Esophagus (tissue), 2 donors: ENCODE results near the gene DCAF4. TPM values are rescaled to one million over a fixed set of nuclear protein-coding genes. Genes with fewer than 3 reads are reported as not detected.

ENCODE experiments used
- H3K27ac ChIP-seq, 2 donors: one replicate each; pipeline ENCODE4 v1.5.1; 2013; ENCODE audit warnings: low read depth in 2 of 2, mild to moderate bottlenecking in 2 of 2, inconsistent platforms in 1 of 2, low read length in 1 of 2, moderate library complexity in 1 of 2
- H3K27me3 ChIP-seq, 2 donors: one replicate each; pipeline ENCODE4 v1.6.1; 2013; ENCODE audit warnings: low read length in 2 of 2, control low read depth in 1 of 2, mild to moderate bottlenecking in 1 of 2; ENCODE audit not compliant: insufficient read depth in 2 of 2, control insufficient read depth in 1 of 2
- H3K36me3 ChIP-seq, 2 donors: one replicate each; pipeline ENCODE4 v1.6.1; 2013; ENCODE audit warnings: low read length in 1 of 2; ENCODE audit not compliant: control insufficient read depth in 2 of 2, insufficient read depth in 2 of 2
- H3K4me1 ChIP-seq, 2 donors: one replicate each; pipeline ENCODE4 v1.6.1; 2013; ENCODE audit warnings: low read length in 1 of 2; ENCODE audit not compliant: control insufficient read depth in 2 of 2, insufficient read depth in 2 of 2
- H3K4me3 ChIP-seq, 2 donors: one replicate each; pipeline ENCODE4 v1.5.1; 2013; ENCODE audit warnings: low read length in 2 of 2, mild to moderate bottlenecking in 2 of 2, low read depth in 1 of 2, moderate library complexity in 1 of 2
- H3K9me3 ChIP-seq, 2 donors: one replicate each; pipeline ENCODE4 v1.6.1; 2013; ENCODE audit warnings: mild to moderate bottlenecking in 2 of 2, low read depth in 1 of 2, low read length in 1 of 2, moderate library complexity in 1 of 2; ENCODE audit not compliant: control insufficient read depth in 2 of 2, insufficient read depth in 1 of 2
- WGBS, 2 donors: extraction: QIAGEN DNeasy Blood & Tissue Kit; methylation state at CpG; one replicate each; pipeline ENCODE4 v1.1.7; 2013; 5-methylcytosine and 5-hydroxymethylcytosine counted together
- polyA plus RNA-seq, 2 donors: library from polyadenylated mRNA; stranded (reverse); fragments of 200-250 nt; gene quantifications; one replicate each; pipeline ENCODE4 v1.2.3, GENCODE V29; 2013
- donor health status: healthy with polysubstance abuse.
- donor health status: Bipolar disorder and iron deficiency.

DCAF4 gene
- polyA plus RNA-seq, 2 donors = 5.6 to 7.5 TPM

DNA sequence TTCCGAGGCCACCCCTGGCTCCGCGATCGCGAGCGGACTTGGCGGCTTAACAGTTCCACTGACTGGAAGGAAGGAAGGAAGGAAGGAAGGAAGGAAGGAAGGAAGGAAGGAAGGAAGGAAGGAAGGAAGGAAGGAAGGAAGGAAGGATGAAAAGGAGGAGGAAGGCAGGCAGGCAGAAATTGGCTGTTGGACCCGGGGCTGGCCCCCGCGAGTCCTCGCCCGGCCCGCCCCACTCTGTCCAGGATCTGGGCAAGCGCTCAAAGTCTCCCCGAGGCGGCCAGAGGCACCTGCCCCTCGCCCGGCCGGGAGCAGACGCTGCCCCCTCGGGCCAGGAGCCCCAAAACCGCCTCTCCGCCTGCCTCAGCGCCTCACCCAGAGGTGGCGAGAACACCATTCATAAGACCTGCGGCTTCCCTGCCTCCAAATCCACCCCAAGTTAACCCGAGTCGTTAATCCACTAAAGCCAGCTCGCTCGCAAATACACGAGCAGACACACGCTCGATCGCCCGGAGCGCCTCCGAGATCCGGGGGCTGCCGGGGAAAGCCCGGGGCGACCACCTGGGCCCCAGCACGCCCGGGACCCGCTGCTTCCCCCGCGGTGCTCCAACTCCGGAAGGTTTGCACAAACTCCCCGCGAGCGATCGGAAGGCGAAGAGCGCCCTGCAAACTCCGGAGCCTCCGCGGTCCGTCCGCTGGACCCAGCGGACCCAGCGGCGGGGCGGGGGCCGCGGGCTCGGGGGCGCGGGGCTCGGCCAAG lies 33.2 kb upstream of the DCAF4 start:
- no peaks in the 10 kb centered on the region for H3K27me3 ChIP-seq
- H3K4me3 ChIP-seq = peak overlapping the region; percentile 50 to 89
- H3K27ac ChIP-seq = no peak overlapping the region
- H3K4me1 ChIP-seq = peaks cover 6 to 10% of the 10 kb centered on the region in 2 donors
- no peaks in the 10 kb centered on the region for H3K9me3 ChIP-seq
- H3K36me3 ChIP-seq = no peaks in the 10 kb centered on the region
- WGBS, 2 donors = 0% methylated on average over 68 of the region's 68 CpGs

DNA sequence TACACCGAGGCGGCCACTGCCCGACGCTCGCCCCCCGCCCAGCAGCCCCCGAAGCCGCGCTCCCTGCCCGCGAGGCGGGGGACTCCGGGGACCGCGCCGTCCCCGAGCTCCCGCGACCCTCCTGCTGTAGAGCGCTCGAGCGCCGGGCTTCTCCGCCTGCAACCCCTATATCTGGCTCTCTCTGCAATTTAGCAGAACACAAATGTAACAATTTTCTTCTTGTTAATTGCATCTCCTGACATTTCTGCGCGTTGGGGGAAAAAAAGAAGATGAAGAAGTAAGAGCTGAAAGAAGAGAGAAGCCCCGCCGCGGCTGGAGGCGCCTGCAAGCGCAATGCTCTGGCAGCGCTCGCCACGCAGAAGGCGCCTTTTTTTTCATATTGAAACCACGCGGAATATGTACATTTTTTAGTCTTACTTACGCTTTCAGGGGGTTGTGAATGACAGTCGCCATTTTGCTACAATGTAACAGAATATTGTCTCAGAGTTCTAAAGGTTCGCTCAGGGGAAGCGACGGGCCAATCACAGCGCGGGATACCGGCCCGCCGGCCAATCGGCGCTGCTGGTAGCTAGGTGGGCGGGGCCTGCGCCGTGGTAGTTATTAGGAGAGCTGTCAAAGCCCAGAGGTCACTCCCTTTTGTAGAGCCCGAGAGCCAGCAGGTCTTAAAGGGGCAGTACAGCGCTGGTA lies 32.5 kb upstream of the DCAF4 start, which contains the start of gene DPF3:
DPF3 (minus strand) TSS at position 466 of the 687 bp plus-strand sequence; CDS start at position 453, 13 bp downstream.
- no peak within 1 kb of the TSS for H3K27ac ChIP-seq
- H3K4me3 ChIP-seq = peak within 1 kb of the TSS; percentile 50 to 89
- H3K9me3 ChIP-seq = no peaks in the 10 kb centered on the region
- H3K27me3 ChIP-seq = no peaks in the 10 kb centered on the region
- peaks cover 6 to 10% of the 10 kb centered on the region in 2 donors for H3K4me1 ChIP-seq
- 1% methylated on average over 52 to 54 of the region's 54 CpGs for WGBS, 2 donors
- no peaks in the 10 kb centered on the region for H3K36me3 ChIP-seq

DNA sequence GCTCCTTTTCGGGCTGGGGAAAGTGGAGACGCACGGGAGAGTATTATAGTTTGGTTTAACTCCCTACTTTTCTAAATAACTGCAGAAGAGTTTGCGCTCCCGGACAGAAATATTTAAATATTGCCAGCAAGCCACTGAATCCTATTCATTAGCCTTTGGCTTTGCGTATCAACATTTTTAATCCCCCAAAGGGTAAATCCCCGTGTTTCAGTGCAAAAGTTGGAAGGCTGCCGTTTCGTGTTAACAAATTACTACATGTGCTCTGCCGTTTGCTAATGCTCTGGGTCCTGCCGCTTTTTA lies 32.0 kb upstream of the DCAF4 start:
- Histone ChIP-seq H3K27ac (no peak overlapping the region), H3K9me3 (no peaks in the 10 kb centered on the region), H3K4me3 (peak overlapping the region; percentile 20 to 89), H3K4me1 (peaks cover 6 to 10% of the 10 kb centered on the region in 2 donors), H3K36me3 (no peaks in the 10 kb centered on the region), H3K27me3 (no peaks in the 10 kb centered on the region)
- WGBS, 2 donors = 1% methylated on average over 11 of the region's 11 CpGs

DNA sequence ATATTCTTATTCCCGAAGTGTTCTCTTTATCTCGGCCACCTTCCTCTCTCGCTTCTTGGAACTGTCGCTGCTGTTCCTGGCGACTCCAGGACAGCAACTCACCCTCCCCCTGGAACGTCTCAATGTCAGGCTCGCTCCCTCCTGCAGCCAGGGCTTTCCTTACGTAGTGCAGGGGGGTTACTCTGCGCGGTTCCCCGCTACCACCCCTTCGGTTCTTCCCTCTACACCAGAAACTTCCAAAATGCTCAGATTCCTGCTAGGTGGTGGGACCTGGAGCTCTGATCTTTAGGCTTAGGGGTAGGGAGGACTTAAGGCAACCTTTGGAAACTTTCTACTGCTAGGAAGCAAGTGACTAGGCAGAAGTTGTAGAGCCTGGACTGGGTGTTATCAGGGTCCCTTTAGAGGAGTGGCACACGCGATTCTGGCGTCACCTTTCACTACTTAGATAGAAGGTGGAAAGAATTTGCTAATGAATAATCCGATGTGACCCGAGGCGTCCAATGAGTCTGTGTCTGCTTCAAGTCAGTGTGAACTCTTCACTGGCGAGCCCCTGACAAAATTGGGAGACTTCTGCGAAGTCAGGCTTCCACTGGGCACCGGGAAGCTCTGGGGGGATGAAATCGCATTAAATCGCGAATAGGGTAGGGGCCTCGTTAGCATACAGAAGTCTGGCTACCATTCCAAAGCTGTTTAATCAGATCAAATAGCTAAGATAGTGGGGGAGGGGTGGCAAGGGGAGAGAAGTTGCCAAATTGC lies 31.5 kb upstream of the DCAF4 start:
- H3K4me3 ChIP-seq = peak overlapping the region; percentile 20 to 89
- no peaks in the 10 kb centered on the region for H3K36me3 ChIP-seq
- WGBS, 2 donors = 4 to 7% methylated on average over 25 of the region's 25 CpGs
- H3K9me3 ChIP-seq = no peaks in the 10 kb centered on the region
- no peaks in the 10 kb centered on the region for H3K27me3 ChIP-seq
- no peak overlapping the region for H3K27ac ChIP-seq
- H3K4me1 ChIP-seq = peaks cover 6 to 10% of the 10 kb centered on the region in 2 donors

DNA sequence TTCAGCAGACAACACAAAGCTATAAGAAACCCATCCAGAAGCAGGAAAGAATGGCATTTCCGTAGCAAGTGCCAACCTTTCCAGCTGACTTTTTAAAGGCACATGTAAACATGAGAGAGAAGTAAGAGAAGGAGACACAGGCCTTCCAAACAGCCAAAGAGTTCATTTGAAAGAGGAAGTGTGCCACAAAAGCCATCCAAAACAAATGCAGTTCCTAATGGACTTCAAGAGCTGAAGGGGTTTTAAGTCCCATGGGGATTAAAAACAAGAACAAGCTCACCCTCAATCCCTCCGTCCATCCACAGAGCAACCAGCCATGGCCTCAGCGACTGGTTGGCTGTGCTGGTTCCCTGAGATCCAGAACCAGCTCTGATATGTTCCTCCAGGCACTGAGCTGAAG lies 27.8 kb upstream of the DCAF4 start:
- Histone ChIP-seq H3K27ac (no peak overlapping the region), H3K9me3 (no peaks in the 10 kb centered on the region), H3K4me3 (no peak overlapping the region), H3K27me3 (no peaks in the 10 kb centered on the region), H3K4me1 (peaks cover 0 to 4% of the 10 kb centered on the region in 2 donors), H3K36me3 (no peaks in the 10 kb centered on the region)
- 59 to 67% methylated on average over 3 of the region's 3 CpGs for WGBS, 2 donors

DNA sequence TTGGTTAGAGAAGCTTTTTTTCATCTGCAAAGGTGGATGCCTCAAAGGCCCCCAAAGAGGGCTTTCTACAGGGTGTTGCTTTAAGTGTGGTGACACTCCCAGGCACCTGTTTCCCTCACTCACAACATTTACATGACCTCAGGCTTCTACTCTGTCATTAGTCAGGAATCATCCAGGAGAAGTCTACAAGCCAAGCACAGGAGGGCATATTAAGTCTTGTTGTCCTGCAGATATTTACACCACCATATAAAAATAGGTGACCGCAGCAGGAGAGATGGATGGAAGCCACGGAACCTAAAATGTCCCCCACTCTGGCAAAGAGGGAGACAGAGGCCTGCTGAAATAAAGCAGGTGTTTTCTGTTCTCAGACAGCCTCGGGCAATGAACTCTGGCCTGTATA lies 24.9 kb upstream of the DCAF4 start:
- H3K27ac ChIP-seq = no peak overlapping the region
- no peaks in the 10 kb centered on the region for H3K4me1 ChIP-seq
- no peaks in the 10 kb centered on the region for H3K36me3 ChIP-seq
- no peaks in the 10 kb centered on the region for H3K9me3 ChIP-seq
- no peaks in the 10 kb centered on the region for H3K27me3 ChIP-seq
- no peak overlapping the region for H3K4me3 ChIP-seq
- WGBS, 2 donors = 88 to 91% methylated on average over 3 of the region's 3 CpGs

DNA sequence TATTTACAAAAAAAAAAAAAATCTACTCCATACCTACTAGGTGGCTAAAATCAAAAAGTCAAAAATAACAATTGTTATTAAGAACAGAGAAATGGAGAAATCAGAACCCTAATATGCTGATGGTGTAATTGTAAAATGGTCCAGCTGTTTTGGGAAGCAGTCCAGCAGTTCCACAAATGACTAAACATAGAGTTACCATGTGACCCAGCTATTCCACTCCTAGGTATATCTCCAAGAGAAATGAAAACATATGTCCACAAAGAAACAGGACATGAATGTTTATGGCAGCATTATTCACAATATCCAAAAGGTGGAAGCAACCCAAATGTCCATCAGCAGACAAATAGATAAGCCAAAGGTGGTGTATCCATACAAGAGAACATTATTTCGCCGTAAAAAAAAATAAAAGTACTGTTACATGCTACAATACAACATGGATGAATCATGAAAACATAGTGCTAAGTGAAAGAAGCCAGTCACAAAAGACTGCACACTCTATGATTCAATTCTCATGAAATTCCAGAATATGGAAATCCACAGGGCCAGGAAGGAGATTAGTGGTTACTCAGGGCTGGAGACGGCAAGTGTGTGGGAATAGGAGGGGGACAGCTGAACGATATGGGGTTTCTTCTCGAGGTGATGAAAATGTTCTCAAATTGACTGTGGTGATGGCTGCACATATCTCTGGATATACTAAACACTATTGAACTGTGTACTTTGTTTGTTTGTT lies 23.3 kb upstream of the DCAF4 start:
- no peaks in the 10 kb centered on the region for H3K4me1 ChIP-seq
- WGBS, 2 donors = 88 to 92% methylated on average over 5 of the region's 5 CpGs
- no peaks in the 10 kb centered on the region for H3K36me3 ChIP-seq
- H3K27me3 ChIP-seq = no peaks in the 10 kb centered on the region
- H3K4me3 ChIP-seq = no peak overlapping the region
- no peak overlapping the region for H3K27ac ChIP-seq
- H3K9me3 ChIP-seq = no peaks in the 10 kb centered on the region

DNA sequence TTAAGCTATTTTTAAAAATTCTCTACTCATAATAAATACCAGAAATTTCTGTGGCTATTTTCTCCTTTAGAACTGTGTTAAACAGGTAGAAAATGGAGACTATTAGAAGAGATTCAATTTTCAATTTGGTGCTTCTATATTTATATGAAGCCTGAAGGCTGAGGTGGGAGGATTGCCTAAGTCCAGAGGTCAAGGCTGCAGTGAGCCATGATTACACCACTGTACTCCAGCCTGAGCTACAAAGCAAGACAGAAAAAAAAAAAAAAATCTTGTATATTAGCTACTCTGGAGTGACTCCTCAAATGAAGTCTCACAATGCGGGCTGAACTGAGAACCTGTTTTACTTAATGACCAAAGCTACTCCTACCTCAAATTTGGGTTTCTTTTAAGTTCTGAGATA lies 22.5 kb upstream of the DCAF4 start:
- no peaks in the 10 kb centered on the region for H3K9me3 ChIP-seq
- no peak overlapping the region for H3K4me3 ChIP-seq
- no peaks in the 10 kb centered on the region for H3K4me1 ChIP-seq
- no peaks in the 10 kb centered on the region for H3K27me3 ChIP-seq
- no peaks in the 10 kb centered on the region for H3K36me3 ChIP-seq
- WGBS, 2 donors = 45 to 81% methylated on average over 1 of the region's 1 CpG
- H3K27ac ChIP-seq = no peak overlapping the region

DNA sequence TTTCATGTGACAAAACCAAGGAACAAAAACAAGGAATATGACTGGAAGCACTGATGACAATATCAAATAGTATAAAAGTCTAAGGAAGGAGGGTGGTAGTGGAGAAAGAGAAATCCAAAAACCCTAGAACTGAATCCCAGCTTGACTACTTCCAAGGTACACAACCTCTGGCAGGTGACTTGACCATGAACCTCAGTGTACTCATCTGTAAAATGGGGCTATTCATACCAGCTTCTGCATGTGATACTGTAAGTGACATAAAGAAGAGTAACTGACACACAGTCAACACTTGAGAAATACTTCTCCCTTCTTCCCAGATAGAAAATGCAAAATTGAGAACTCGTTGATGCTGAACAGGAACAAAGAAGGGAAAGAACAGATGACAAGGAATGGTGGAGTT lies 22.0 kb upstream of the DCAF4 start:
- no peaks in the 10 kb centered on the region for H3K36me3 ChIP-seq
- H3K4me1 ChIP-seq = no peaks in the 10 kb centered on the region
- WGBS, 2 donors = 39 to 43% methylated on average over 1 of the region's 1 CpG
- H3K27me3 ChIP-seq = no peaks in the 10 kb centered on the region
- no peak overlapping the region for H3K4me3 ChIP-seq
- H3K27ac ChIP-seq = no peak overlapping the region
- H3K9me3 ChIP-seq = no peaks in the 10 kb centered on the region
